Thymus (tissue), 11 donors: ENCODE data around the gene RPS6KC1. TPM values are rescaled to one million over a fixed set of nuclear protein-coding genes. Genes with fewer than 3 reads are reported as not detected.
"Not testable (repeated sequence)": the region's sequence is repeated elsewhere in the genome, so short reads cannot be mapped to it uniquely, and the experiment has no call there.

Experiments used
- DNase-seq, 9 donors: peaks; one replicate each; pipeline ENCODE4 v3.0.0-alpha.2; 2013; ENCODE audit warnings: low spot score in 9 of 9, low read depth in 6 of 9, missing footprints in 1 of 9
- H3K27ac ChIP-seq, 2 donors: one replicate each; pipeline ENCODE4 v1.5.1; 2013; ENCODE audit warnings: control low read depth in 1 of 2, low read depth in 1 of 2, low read length in 1 of 2, mild to moderate bottlenecking in 1 of 2, moderate library complexity in 1 of 2
- H3K27me3 ChIP-seq, 2 donors: one replicate each; pipeline ENCODE4 v1.5.1; 2013; ENCODE audit warnings: low read length in 1 of 2; ENCODE audit not compliant: control insufficient read depth in 2 of 2, insufficient read depth in 1 of 2
- H3K36me3 ChIP-seq, 2 donors: one replicate each; pipeline ENCODE4 v1.5.1; 2013; ENCODE audit warnings: low read length in 1 of 2, mild to moderate bottlenecking in 1 of 2, moderate library complexity in 1 of 2; ENCODE audit not compliant: control insufficient read depth in 2 of 2, insufficient read depth in 2 of 2
- H3K4me1 ChIP-seq, 2 donors: one replicate each; pipeline ENCODE4 v1.5.1; 2013; ENCODE audit warnings: low read length in 2 of 2; ENCODE audit not compliant: control insufficient read depth in 2 of 2, insufficient read depth in 2 of 2
- H3K4me3 ChIP-seq, 2 donors: one replicate each; pipeline ENCODE4 v1.5.1; 2013; ENCODE audit warnings: low read length in 2 of 2, control low read depth in 1 of 2, mild to moderate bottlenecking in 1 of 2
- H3K9me3 ChIP-seq, 2 donors: one replicate each; pipeline ENCODE4 v1.5.1; 2013; ENCODE audit warnings: low read length in 1 of 2, mild to moderate bottlenecking in 1 of 2; ENCODE audit not compliant: control insufficient read depth in 2 of 2, insufficient read depth in 1 of 2
- WGBS: extraction: QIAGEN DNeasy Blood & Tissue Kit; methylation state at CpG from one replicate; pipeline ENCODE4 v1.1.7; 2013; 5-methylcytosine and 5-hydroxymethylcytosine counted together
- polyA plus RNA-seq: library from polyadenylated mRNA; stranded (reverse); fragments of 200-250 nt; gene quantifications from one replicate; pipeline ENCODE4 v1.2.3, GENCODE V29; 2013
- total RNA-seq: library from RNA; stranded (reverse); fragments of 120-200 nt; gene quantifications from one replicate; pipeline ENCODE4 v1.2.4, GENCODE V29; 2013
- donor health status: healthy.

The RPS6KC1 gene
- total and polyA plus RNA-seq, 2 donors, result 7.2 to 8.8 TPM

- H3K9me3 ChIP-seq, H3K4me3 ChIP-seq, H3K4me1 ChIP-seq, H3K27me3 ChIP-seq, H3K27ac ChIP-seq, DNase-seq, H3K36me3 ChIP-seq: not testable (repeated sequence)
- WGBS, result 90% methylated on average over 3 of the region's 3 CpGs
Measured at GRCh38 chr1:213027024-213027423, 24.0 kb upstream of the RPS6KC1 start.

DNA sequence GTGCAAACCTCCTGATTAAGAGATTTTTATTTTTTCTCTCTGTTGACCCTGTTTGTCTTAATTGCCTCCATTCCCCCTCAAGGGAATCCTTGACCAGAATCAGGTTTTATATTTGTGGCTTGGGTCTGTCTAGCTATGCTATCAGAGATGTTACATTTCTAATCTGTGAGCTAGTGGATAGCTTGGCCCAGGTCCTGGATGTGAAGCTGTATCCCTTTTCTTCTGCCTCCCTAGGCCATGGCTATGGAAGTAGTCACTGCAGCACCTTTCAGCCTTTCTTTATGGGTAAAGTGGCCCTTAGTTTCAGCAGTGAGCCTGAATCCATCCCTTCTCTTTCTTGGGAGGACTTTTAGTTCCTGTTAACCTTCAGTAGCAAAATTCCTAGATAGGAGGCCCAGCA is 18.4 kb upstream of the RPS6KC1 start:
- no peaks in the 10 kb centered on the region for H3K9me3 ChIP-seq
- no peak overlapping the region for H3K4me3 ChIP-seq
- H3K27ac ChIP-seq, result no peak overlapping the region
- no peaks in the 10 kb centered on the region for H3K36me3 ChIP-seq
- H3K4me1 ChIP-seq, result no peaks in the 10 kb centered on the region
- H3K27me3 ChIP-seq, result peaks cover 0 to 2% of the 10 kb centered on the region in 2 donors
- DNase-seq, result no peak

- 94% methylated on average over 1 of the region's 1 CpG for WGBS
- DNase-seq, result no peak
- no peaks in the 10 kb centered on the region for H3K4me1 ChIP-seq
- H3K27me3 ChIP-seq, result peaks cover 0 to 2% of the 10 kb centered on the region in 2 donors
- no peaks in the 10 kb centered on the region for H3K36me3 ChIP-seq
- no peak overlapping the region for H3K27ac ChIP-seq
- H3K9me3 ChIP-seq, result no peaks in the 10 kb centered on the region
- no peak overlapping the region for H3K4me3 ChIP-seq
Measured at GRCh38 chr1:213034713-213035112, 16.3 kb upstream of the RPS6KC1 start.

- Histone ChIP-seq H3K4me1 (no peaks in the 10 kb centered on the region), H3K27ac (no peak overlapping the region), H3K36me3 (no peaks in the 10 kb centered on the region)
Measured at GRCh38 chr1:213035573-213035972, 15.5 kb upstream of the RPS6KC1 start.

DNA sequence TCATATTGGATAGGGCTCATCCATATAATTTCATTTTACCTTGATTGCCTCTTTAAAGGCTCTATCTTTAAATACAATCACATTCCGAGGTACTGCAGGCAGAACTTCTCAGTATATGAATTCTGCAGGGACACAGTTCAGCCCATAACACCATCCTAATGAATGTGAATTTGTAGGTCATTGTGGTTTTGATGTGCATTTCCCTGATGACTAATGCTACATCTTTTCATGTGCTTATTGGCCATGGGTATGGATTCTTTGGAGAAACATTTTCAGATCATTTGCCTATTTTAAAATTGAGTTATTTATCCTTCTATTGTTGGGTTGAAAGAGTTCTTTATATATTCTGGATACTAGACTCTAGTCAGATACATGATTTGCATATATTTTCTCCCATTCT is 9.6 kb upstream of the RPS6KC1 start:
- no peaks in the 10 kb centered on the region for H3K4me1 ChIP-seq
- 95% methylated on average over 1 of the region's 1 CpG for WGBS

More at GRCh38 chr1:213035573-213035972, 15.5 kb upstream of the RPS6KC1 start:
- no peak for DNase-seq
- 95% methylated on average over 2 of the region's 2 CpGs for WGBS
- H3K4me3 ChIP-seq, result no peak overlapping the region
- H3K9me3 ChIP-seq, result no peaks in the 10 kb centered on the region
- peaks cover 0 to 2% of the 10 kb centered on the region in 2 donors for H3K27me3 ChIP-seq

DNA sequence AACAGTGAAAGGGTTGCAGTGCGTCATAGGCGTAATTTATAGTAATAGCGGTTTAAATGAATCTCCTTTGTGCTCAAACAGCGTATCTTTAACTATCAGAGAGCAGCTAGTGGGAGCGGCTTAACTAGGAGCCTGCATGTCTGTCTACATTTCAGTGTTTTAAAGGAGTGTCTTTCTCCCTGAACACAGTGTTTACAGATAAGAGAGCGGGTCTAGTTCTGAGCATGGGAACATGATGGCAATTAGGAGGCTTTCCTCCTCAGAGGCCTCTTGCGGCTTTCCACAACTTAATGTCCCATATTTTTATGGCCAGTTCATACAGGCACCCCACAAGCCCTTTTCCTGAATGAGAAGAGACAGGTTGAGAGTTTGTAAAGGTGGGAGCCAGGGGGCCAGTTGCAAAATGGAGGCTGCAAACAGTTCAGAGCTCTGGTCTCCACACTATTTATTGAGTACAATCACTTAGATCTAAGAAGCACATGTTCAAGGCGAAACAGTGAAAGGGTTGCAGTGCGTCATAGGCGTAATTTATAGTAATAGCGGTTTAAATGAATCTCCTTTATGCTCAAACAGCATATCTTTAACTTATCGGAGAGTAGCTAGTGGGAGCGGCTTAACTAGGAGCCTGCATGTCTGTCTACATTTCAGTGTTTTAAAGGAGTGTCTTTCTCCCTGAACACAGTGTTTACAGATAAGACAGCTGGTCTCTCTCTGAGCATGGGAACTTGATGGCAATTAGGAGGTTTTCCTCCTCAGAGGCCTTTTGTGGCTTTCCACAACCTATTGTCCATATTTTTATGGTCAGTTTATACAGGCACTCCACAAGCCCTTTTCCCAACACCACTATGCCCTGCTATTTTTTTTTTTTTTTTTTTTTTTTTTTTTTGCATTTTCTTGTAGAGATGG is 5.5 kb upstream of the RPS6KC1 start:
- not testable (repeated sequence) for H3K4me1 ChIP-seq, H3K4me3 ChIP-seq, H3K27me3 ChIP-seq, H3K27ac ChIP-seq, DNase-seq, H3K36me3 ChIP-seq, H3K9me3 ChIP-seq
- 97% methylated on average over 13 of the region's 13 CpGs for WGBS

More for the DNA sequence above, 9.6 kb upstream of the RPS6KC1 start:
- Histone ChIP-seq H3K9me3 (no peaks in the 10 kb centered on the region), H3K27me3 (no peaks in the 10 kb centered on the region), H3K36me3 (no peaks in the 10 kb centered on the region), H3K27ac (no peak overlapping the region), H3K4me3 (no peak overlapping the region)
- no peak for DNase-seq

DNA sequence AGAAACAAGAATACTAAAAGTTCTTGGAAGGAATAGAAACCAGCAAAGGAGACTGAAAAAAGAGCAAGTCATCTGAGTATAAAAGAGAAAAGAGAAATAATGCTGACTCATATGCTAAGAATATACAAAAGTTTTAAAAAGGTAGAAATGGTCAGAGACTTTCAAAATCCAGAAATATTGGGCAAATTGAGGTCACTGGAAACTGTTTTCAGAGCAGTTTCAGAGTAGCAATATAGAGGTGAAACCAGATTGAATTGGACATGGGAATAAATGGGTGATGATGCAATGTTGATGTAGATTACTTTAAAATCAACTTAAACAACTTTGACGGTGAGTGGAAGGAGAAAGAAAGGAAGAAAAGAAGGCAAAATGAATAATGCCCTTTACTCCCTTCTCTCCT is 1.8 kb upstream of the RPS6KC1 start:
- Histone ChIP-seq H3K9me3 (peaks cover 0 to 5% of the 10 kb centered on the region in 2 donors), H3K4me1 (peaks cover 6 to 12% of the 10 kb centered on the region in 2 donors), H3K27me3 (peaks cover 0 to 5% of the 10 kb centered on the region in 2 donors), H3K27ac (no peak overlapping the region), H3K36me3 (no peaks in the 10 kb centered on the region), H3K4me3 (no peak overlapping the region)
- WGBS, result 97% methylated on average over 1 of the region's 1 CpG
- no peak for DNase-seq

GRCh38 chr1:213050745-213051126 is 305 bp upstream of the RPS6KC1 start:
- H3K27ac ChIP-seq, result peak overlapping the region; percentile 0 to 84
- peaks cover 0 to 5% of the 10 kb centered on the region in 2 donors for H3K9me3 ChIP-seq
- WGBS, result 33% methylated on average over 15 of the region's 15 CpGs
- peak overlapping the region; percentile 82 to 90 for H3K4me3 ChIP-seq
- no peak for DNase-seq
- H3K4me1 ChIP-seq, result peaks cover 6 to 12% of the 10 kb centered on the region in 2 donors
- H3K36me3 ChIP-seq, result no peaks in the 10 kb centered on the region
- peaks cover 0 to 5% of the 10 kb centered on the region in 2 donors for H3K27me3 ChIP-seq

GRCh38 chr1:213051881-213052202 is 801 bp downstream of the RPS6KC1 start:
- no peak overlapping the region for H3K27ac ChIP-seq

More at GRCh38 chr1:213051881-213052202, 801 bp downstream of the RPS6KC1 start:
- 21% methylated on average over 2 of the region's 2 CpGs for WGBS
- H3K4me1 ChIP-seq, result peaks cover 6 to 12% of the 10 kb centered on the region in 2 donors
- no peak for DNase-seq
- peaks cover 0 to 5% of the 10 kb centered on the region in 2 donors for H3K27me3 ChIP-seq
- H3K9me3 ChIP-seq, result peaks cover 0 to 5% of the 10 kb centered on the region in 2 donors
- peak overlapping the region; percentile 82 to 90 for H3K4me3 ChIP-seq
- H3K36me3 ChIP-seq, result no peaks in the 10 kb centered on the region
